Upper lobe of left lung (tissue), 6 donors: ENCODE data around the gene CTNNA1. TPM values are rescaled to one million over a fixed set of nuclear protein-coding genes. Genes with fewer than 3 reads are reported as not detected.

ENCODE experiments used
- ATAC-seq, 2 donors: fragments of 200-7000 bp; cut with Tn5 transposase; one replicate each; pipeline ENCODE4 v1.9.1; 2022; ENCODE audit warnings: mild to moderate bottlenecking in 2 of 2, moderate library complexity in 2 of 2; ENCODE audit not compliant: low FRiP score in 2 of 2
- DNase-seq, 2 donors: peaks; one replicate each; pipeline ENCODE4 v3.0.0-alpha.2; 2019 to 2020
- H3K27ac ChIP-seq, 4 donors: fragments of 200-600 bp; sonication (generic); one replicate each; pipeline ENCODE4 v1.5.1; 2016 to 2019
- H3K27me3 ChIP-seq, 4 donors: fragments of 200-600 bp; sonication (generic); one replicate each; pipeline ENCODE4 v1.5.1; 2017 to 2019
- H3K36me3 ChIP-seq, 4 donors: fragments of 200-600 bp; sonication (generic); one replicate each; pipeline ENCODE4 v1.5.1; 2016 to 2019
- H3K4me1 ChIP-seq, 4 donors: fragments of 200-600 bp; sonication (generic); one replicate each; pipeline ENCODE4 v1.5.1; 2018 to 2019
- H3K4me3 ChIP-seq, 4 donors: fragments of 200-600 bp; sonication (generic); one replicate each; pipeline ENCODE4 v1.5.1; 2017 to 2019; ENCODE audit warnings: mild to moderate bottlenecking in 2 of 4, moderate library complexity in 1 of 4
- H3K9me3 ChIP-seq, 4 donors: fragments of 200-600 bp; sonication (generic); one replicate each; pipeline ENCODE4 v1.5.1; 2018 to 2019
- CTCF ChIP-seq, 6 experiments: fragments of 450-650 bp in 4 of 6; fragments of 200-600 bp in 2 of 6; sonication (generic) in 2 of 6; IDR thresholded peaks; one replicate each; pipeline ENCODE4 v1.5.1; 2016 to 2019; ENCODE audit warnings: antibody characterized with exemption in 6 of 6
- EP300 ChIP-seq, 4 donors: sonication (generic); formaldehyde crosslinking; IDR thresholded peaks; one replicate each; pipeline ENCODE4 v1.5.1; 2017; ENCODE audit warnings: antibody characterized with exemption in 4 of 4, control low read depth in 2 of 4
- POLR2A ChIP-seq, 4 donors: fragments of 450-650 bp; IDR thresholded peaks; one replicate each; pipeline ENCODE4 v1.5.1; 2016 to 2017; ENCODE audit warnings: antibody characterized with exemption in 4 of 4, mild to moderate bottlenecking in 2 of 4
- POLR2AphosphoS5 ChIP-seq, 2 donors: sonication (generic); formaldehyde crosslinking; IDR thresholded peaks; one replicate each; pipeline ENCODE4 v1.5.1; 2017; ENCODE audit warnings: antibody characterized with exemption in 2 of 2
- WGBS, 2 donors: methylation state at CpG; one replicate each; pipeline ENCODE4 v1.1.5; 2017 to 2018; 5-methylcytosine and 5-hydroxymethylcytosine counted together
- total RNA-seq, 6 donors: library from RNA; depleted of rRNA in 4 of 6; stranded (reverse); fragments of >200 nt in 4 of 6; gene quantifications; one replicate each; pipeline versions ENCODE4 v1.1.0 to v1.2.1, GENCODE V29; 2016 to 2021
- donor health status: DM: no; HTN: no; CAD: no; lungs with moderate emphysema.
- donor health status: DM: no; HTN: yes; CAD: no; lungs with severe emphysema.

The CTNNA1 gene
- total RNA-seq, 6 donors from 2014 or later, result 352 to 505 (median 415) TPM

DNA sequence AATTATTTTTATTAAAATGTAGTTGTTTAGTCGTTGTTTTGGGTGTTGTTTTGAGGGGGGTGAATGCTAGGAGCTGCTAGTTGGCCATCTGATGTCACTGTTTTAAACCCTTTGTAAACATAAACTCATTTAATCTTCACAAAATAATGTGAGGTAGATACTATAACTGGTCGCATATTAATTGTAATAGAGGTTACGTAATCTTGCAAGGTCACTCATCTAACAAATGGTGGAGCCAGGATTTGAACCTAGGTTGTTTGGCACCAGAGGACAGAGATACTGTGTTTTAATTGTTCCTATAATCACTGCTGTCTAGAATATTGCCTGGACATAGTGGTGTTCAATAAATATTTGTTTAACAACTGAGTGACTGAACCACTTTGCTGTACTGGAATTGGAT is 67.5 kb downstream of the CTNNA1 start:
- Histone ChIP-seq H3K4me1 (peaks cover 0 to 23% (median 6%) of the 10 kb centered on the region in 4 donors), H3K4me3 (no peak overlapping the region), H3K9me3 (no peaks in the 10 kb centered on the region), H3K36me3 (peaks cover 0 to 25% (median 7%) of the 10 kb centered on the region in 4 donors), H3K27ac (no peak overlapping the region), H3K27me3 (no peaks in the 10 kb centered on the region)
- ATAC-seq (no peak), DNase-seq (no peak)
- no peak for TF ChIP-seq EP300 (IDR thresholded peaks at IDR 0.05)
- TF ChIP-seq CTCF (IDR thresholded peaks at IDR 0.05), result no peak
- TF ChIP-seq POLR2AphosphoS5 (IDR thresholded peaks at IDR 0.05), result no peak
- no peak for TF ChIP-seq POLR2A (IDR thresholded peaks at IDR 0.05)
- WGBS, 2 donors, result 90 to 93% methylated on average over 3 of the region's 3 CpGs

GRCh38 chr5:138824516-138824915 is 71.3 kb downstream of the CTNNA1 start:
- Histone ChIP-seq H3K4me3 (no peak overlapping the region), H3K36me3 (peaks cover 3 to 51% (median 23%) of the 10 kb centered on the region in 4 donors), H3K9me3 (no peaks in the 10 kb centered on the region), H3K27ac (no peak overlapping the region), H3K4me1 (peaks cover 0 to 15% (median 3%) of the 10 kb centered on the region in 4 donors), H3K27me3 (no peaks in the 10 kb centered on the region)
- WGBS, 2 donors, result 80% methylated on average over 7 of the region's 7 CpGs
- ATAC-seq (peak in 1 of 2 donors; percentile 59), DNase-seq (no peak)
- no peak for TF ChIP-seq CTCF (IDR thresholded peaks at IDR 0.05)
- no peak for TF ChIP-seq POLR2AphosphoS5 (IDR thresholded peaks at IDR 0.05)

GRCh38 chr5:138824924-138825863 is 72.0 kb downstream of the CTNNA1 start:
- DNase-seq, result no peak
- Histone ChIP-seq H3K36me3 (peaks cover 3 to 52% (median 23%) of the 10 kb centered on the region in 4 donors), H3K27ac (no peak overlapping the region), H3K27me3 (no peaks in the 10 kb centered on the region), H3K9me3 (no peaks in the 10 kb centered on the region), H3K4me1 (peaks cover 0 to 8% (median 3%) of the 10 kb centered on the region in 4 donors), H3K4me3 (no peak overlapping the region)
- WGBS, 2 donors, result 61 to 64% methylated on average over 5 of the region's 5 CpGs
- peak in 1 of 2 donors; percentile 57 for ATAC-seq
- TF ChIP-seq EP300 (IDR thresholded peaks at IDR 0.05), result no peak
- TF ChIP-seq CTCF (IDR thresholded peaks at IDR 0.05), result peak in 3 of 6 experiments; percentile 26 to 51 (median 43)
- no peak for TF ChIP-seq POLR2A (IDR thresholded peaks at IDR 0.05)
- no peak for TF ChIP-seq POLR2AphosphoS5 (IDR thresholded peaks at IDR 0.05)

DNA sequence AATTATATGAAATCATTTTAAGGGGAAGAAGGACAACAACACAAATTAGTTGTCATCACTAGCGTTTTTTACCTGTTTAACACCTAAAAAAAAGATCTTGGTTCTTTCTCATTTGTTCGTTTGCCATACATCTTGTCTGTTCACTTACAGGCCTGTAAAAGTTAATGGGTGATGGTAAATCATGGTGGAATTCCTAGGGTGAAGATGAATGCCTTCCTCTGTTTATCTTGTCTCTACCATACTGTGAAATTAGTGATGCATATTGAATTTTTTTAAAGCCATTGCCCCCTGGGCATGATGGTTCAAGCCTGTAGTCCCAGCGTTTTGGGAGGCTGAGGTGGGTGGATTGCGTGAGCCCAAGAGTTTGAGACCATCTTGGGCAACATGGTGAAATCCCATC is 75.3 kb downstream of the CTNNA1 start:
- no peaks in the 10 kb centered on the region for H3K9me3 ChIP-seq
- peaks cover 8 to 19% (median 14%) of the 10 kb centered on the region in 4 donors for H3K4me1 ChIP-seq
- WGBS, 2 donors, result 74 to 89% methylated on average over 4 of the region's 4 CpGs
- DNase-seq (no peak), ATAC-seq (no peak)
- H3K36me3 ChIP-seq, result peaks cover 3 to 52% (median 23%) of the 10 kb centered on the region in 4 donors
- H3K27me3 ChIP-seq, result no peaks in the 10 kb centered on the region
- no peak overlapping the region for H3K27ac ChIP-seq
- H3K4me3 ChIP-seq, result no peak overlapping the region
- TF ChIP-seq POLR2AphosphoS5 (IDR thresholded peaks at IDR 0.05) (no peak), POLR2A (IDR thresholded peaks at IDR 0.05) (no peak), CTCF (IDR thresholded peaks at IDR 0.05) (no peak), EP300 (IDR thresholded peaks at IDR 0.05) (no peak)
